GM12878 (cell line): ENCODE results near the gene ETV6. TPM values are rescaled to one million over a fixed set of nuclear protein-coding genes. Genes with fewer than 3 reads are reported as not detected.
A peak's percentile ranks its signal among the peaks of the same experiment; 100 is the strongest.

Experiments
- ATF7 ChIP-seq: fragments of 450-650 bp; IDR thresholded peaks from 2 replicates; pipeline ENCODE4 v1.6.1; 2016; ENCODE audit warnings: low read depth, mild to moderate bottlenecking
- BCL11A ChIP-seq: IDR thresholded peaks from 2 replicates; pipeline ENCODE4 v1.6.1; 2011; ENCODE audit warnings: low read depth, low read length
- ELK1 ChIP-seq: IDR thresholded peaks from 2 replicates; pipeline ENCODE4 v1.6.1; 2012; ENCODE audit warnings: low read depth, low read length, improper control_type of control experiment
- JUNB ChIP-seq: IDR thresholded peaks from 2 replicates; pipeline ENCODE4 v1.6.1; 2016; ENCODE audit warnings: antibody characterized with exemption, mild to moderate bottlenecking
- LARP7 ChIP-seq: fragments of 450-650 bp; IDR thresholded peaks from 2 replicates; pipeline ENCODE4 v1.6.1; 2017; ENCODE audit warnings: mild to moderate bottlenecking
- MAX ChIP-seq: IDR thresholded peaks from 2 replicates; pipeline ENCODE4 v1.6.1; 2012; ENCODE audit warnings: low read depth, low read length, improper control_type of control experiment
- PKNOX1 ChIP-seq: fragments of 450-650 bp; IDR thresholded peaks from 2 replicates; pipeline ENCODE4 v1.6.1; 2016; ENCODE audit warnings: mild to moderate bottlenecking
- PML ChIP-seq: IDR thresholded peaks from 2 replicates; pipeline ENCODE4 v1.6.1; 2012; ENCODE audit warnings: low read length, inconsistent platforms
- PRDM15 ChIP-seq: fragments of 450-650 bp; formaldehyde crosslinking; IDR thresholded peaks from 2 replicates; pipeline ENCODE4 v1.4.0; 2020; ENCODE audit warnings: mild to moderate bottlenecking, moderate library complexity
- RAD21 ChIP-seq: IDR thresholded peaks from 2 replicates; pipeline ENCODE4 v1.6.1; 2011; ENCODE audit warnings: mild to moderate bottlenecking, low read depth, low read length, moderate library complexity; ENCODE audit not compliant: insufficient read depth
- SUPT20H ChIP-seq: IDR thresholded peaks from 2 replicates; pipeline ENCODE4 v1.6.1; 2011; ENCODE audit warnings: low read depth, mild to moderate bottlenecking, low read length, moderate library complexity, borderline replicate concordance; ENCODE audit not compliant: control insufficient read depth
- TAF1 ChIP-seq: IDR thresholded peaks from 2 replicates; pipeline ENCODE4 v1.6.1; 2011; ENCODE audit warnings: mild to moderate bottlenecking, low read depth, low read length, borderline replicate concordance
- TBL1XR1 ChIP-seq: IDR thresholded peaks from 2 replicates; pipeline ENCODE4 v1.6.1; 2012; ENCODE audit warnings: low read depth, low read length, improper control_type of control experiment
- ZBTB4 ChIP-seq: fragments of 450-650 bp; formaldehyde crosslinking; IDR thresholded peaks from 2 replicates; pipeline ENCODE4 v1.4.0; 2022; ENCODE audit warnings: mild to moderate bottlenecking, moderate library complexity
- ZBTB40 ChIP-seq: fragments of 450-650 bp; IDR thresholded peaks from 2 replicates; pipeline ENCODE4 v1.6.1; 2016; ENCODE audit warnings: mild to moderate bottlenecking, moderate library complexity, borderline replicate concordance
- ZNF384 ChIP-seq: IDR thresholded peaks from 2 replicates; pipeline ENCODE4 v1.6.1; 2012; ENCODE audit warnings: low read depth, mild to moderate bottlenecking, low read length, improper control_type of control experiment, borderline replicate concordance
- polyA plus RNA-seq, 11 experiments: library from polyadenylated mRNA; depleted of rRNA in 4 of 11; unstranded in 6 of 11; stranded (reverse) in 5 of 11; fragments of >200 nt; fragmentation: Nextera tagmentation in 4 of 11; fragmentation: Illumina TruSeq in 1 of 11; extraction: Ambion mirVana in 4 of 11; extraction: Trizol in 1 of 11; gene quantifications; 1 replicate in 1 of 11; 2 replicates in 10 of 11; pipeline versions ENCODE4 v1.2.1 to v1.2.3, GENCODE V29; 2011 to 2016; ENCODE audit warnings: inconsistent platforms in 2 of 11, missing spikeins in 2 of 11, low read depth in 1 of 11
- total RNA-seq, 4 experiments: library from RNA; depleted of rRNA in 3 of 4; stranded (reverse); fragments of >200 nt in 3 of 4; fragmentation: Illumina TruSeq in 1 of 4; extraction: Trizol in 1 of 4; gene quantifications; 2 replicates each; pipeline versions ENCODE4 v1.2.1 to v1.2.3, GENCODE V29; 2013 to 2021

The ETV6 gene
- total and polyA plus RNA-seq, 10 of the 15 experiments (the other 5 are each of a cell fraction or from before 2014, with no cell fraction given): 6.6 to 74.8 (median 24.6) TPM

GRCh38 chr12:11762723-11763326, 113.4 kb downstream of the ETV6 start (continued):
- no peak for TF ChIP-seq ELK1
- peak; percentile 11; the same call in 1 of the 2 replicates for TF ChIP-seq ZBTB4
- no peak for TF ChIP-seq PRDM15
- TF ChIP-seq BCL11A: peak; percentile 88
- no peak for TF ChIP-seq ZNF384
- TF ChIP-seq SUPT20H: no peak
- no peak for TF ChIP-seq PML
- peak; percentile 53 for TF ChIP-seq ATF7
- no peak for TF ChIP-seq PKNOX1
- TF ChIP-seq TAF1: no peak
- peak; percentile 16; the same call in 1 of the 2 replicates for TF ChIP-seq RAD21
- TF ChIP-seq ZBTB40: no peak
- TF ChIP-seq LARP7: no peak
- TF ChIP-seq MAX: no peak
- TF ChIP-seq JUNB: peak; percentile 72
- TF ChIP-seq TBL1XR1: peak; percentile 70; the same call in 1 of the 2 replicates
